ENCODE measurements around the gene OAT.

The OAT gene

DNA sequence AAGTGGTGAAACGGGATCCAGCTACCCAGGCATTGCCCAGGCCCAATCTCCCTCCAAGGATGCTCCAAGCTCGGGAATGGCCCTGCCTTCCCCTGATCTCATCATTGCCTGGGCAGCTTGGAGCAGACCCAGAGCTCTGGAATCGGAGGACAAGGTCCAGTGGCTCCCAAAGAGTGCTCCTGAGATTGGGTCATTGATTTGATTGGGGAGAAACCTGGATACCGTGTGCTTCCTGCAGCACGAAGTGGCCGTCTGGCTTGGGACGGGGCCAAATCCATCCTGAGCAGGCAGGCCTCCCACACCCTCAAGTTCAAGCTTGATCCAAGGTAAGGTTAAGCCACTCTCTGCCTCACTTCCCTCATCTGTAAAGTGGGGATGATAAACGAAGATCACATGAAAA is 69.9 kb downstream of the OAT start:
- no peak overlapping the region for H3K4me3 ChIP-seq (ENCODE audit: low read length)
- TF ChIP-seq, protein P1, sequence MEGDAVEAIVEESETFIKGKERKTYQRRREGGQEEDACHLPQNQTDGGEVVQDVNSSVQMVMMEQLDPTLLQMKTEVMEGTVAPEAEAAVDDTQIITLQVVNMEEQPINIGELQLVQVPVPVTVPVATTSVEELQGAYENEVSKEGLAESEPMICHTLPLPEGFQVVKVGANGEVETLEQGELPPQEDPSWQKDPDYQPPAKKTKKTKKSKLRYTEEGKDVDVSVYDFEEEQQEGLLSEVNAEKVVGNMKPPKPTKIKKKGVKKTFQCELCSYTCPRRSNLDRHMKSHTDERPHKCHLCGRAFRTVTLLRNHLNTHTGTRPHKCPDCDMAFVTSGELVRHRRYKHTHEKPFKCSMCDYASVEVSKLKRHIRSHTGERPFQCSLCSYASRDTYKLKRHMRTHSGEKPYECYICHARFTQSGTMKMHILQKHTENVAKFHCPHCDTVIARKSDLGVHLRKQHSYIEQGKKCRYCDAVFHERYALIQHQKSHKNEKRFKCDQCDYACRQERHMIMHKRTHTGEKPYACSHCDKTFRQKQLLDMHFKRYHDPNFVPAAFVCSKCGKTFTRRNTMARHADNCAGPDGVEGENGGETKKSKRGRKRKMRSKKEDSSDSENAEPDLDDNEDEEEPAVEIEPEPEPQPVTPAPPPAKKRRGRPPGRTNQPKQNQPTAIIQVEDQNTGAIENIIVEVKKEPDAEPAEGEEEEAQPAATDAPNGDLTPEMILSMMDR (conservative IDR thresholded peaks at IDR 0.05; ENCODE audit: low read depth, low read length): no peak
- DNase-seq (ENCODE audit: low read depth): no peak

DNA sequence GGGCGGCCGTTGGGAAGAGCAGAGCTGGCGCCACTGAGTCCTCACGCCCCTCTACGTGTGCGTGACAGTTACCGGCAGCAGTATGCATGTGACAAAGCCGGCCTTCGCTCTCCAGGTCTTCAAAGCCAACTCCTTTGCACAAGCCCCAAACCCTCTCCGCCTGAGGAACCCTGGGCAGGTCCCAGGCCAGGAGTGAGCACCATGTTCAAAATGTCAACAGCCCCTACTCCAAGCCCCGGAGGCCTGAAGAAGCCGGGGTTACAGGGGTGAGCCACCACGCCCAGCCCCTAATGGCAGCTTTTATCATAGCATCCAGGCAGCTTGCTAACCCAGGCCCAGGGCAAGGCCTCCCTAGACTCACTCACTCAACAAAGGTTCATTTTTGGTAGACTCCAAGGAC is 70.8 kb downstream of the OAT start:
- no peak for DNase-seq (ENCODE audit: low read depth)
- H3K4me3 ChIP-seq (ENCODE audit: low read length): no peak overlapping the region
- TF ChIP-seq, protein P1 (conservative IDR thresholded peaks at IDR 0.05; ENCODE audit: low read depth, low read length): no peak
